ENCODE measurements around the gene TMOD1. TPM values are rescaled to one million over a fixed set of nuclear protein-coding genes. Genes with fewer than 3 reads are reported as not detected.
A peak's percentile ranks its signal among the peaks of the same experiment; 100 is the strongest.

TMOD1 gene
- total RNA-seq, 1 donor from 2014 or later, result not detected

GRCh38 chr9:97536480-97536879, 35.0 kb downstream of the TMOD1 start:
- Mint-ChIP-seq H3K27me3 (ENCODE audit: insufficient read depth, low read depth) (no peaks in the 10 kb centered on the region), H3K27ac (no peak overlapping the region), H3K4me3 (no peak overlapping the region), H3K4me1 (peaks cover 6% of the 10 kb centered on the region), H3K36me3 (no peaks in the 10 kb centered on the region), H3K9me3 (no peaks in the 10 kb centered on the region)
- Histone ChIP-seq H3K9ac (no peak overlapping the region), H3K27me3 (no peaks in the 10 kb centered on the region), H2AFZ (replicated peaks) (peak overlapping the region; percentile 38), H3K79me2 (ENCODE audit: low read depth) (no peaks in the 10 kb centered on the region), H3F3A (ENCODE audit: low read depth) (no peaks in the 10 kb centered on the region), H3K27ac (no peak overlapping the region), H3K4me2 (no peak overlapping the region), H4K20me1 (ENCODE audit: low read depth) (no peaks in the 10 kb centered on the region), H3K4me1 (no peaks in the 10 kb centered on the region), H3K4me3 (no peak overlapping the region), H3K9me3 (ENCODE audit: low read depth) (no peaks in the 10 kb centered on the region), H3K36me3 (no peaks in the 10 kb centered on the region)
- no peak for TF ChIP-seq CTCF (IDR thresholded peaks at IDR 0.05)
- no peak for TF ChIP-seq EZH2 (IDR thresholded peaks at IDR 0.05)
- no peak for TF ChIP-seq EZH2phosphoT487 (IDR thresholded peaks at IDR 0.05)
- DNase-seq (ENCODE audit: low spot score), result no peak

GRCh38 chr9:97543561-97543960, 42.1 kb downstream of the TMOD1 start:
- no peaks in the 10 kb centered on the region for H3K4me1 ChIP-seq
- Mint-ChIP-seq H3K36me3 (no peaks in the 10 kb centered on the region), H3K27ac (no peak overlapping the region), H3K9me3 (no peaks in the 10 kb centered on the region), H3K4me1 (peaks cover 10% of the 10 kb centered on the region), H3K27me3 (ENCODE audit: insufficient read depth, low read depth) (peaks cover 2% of the 10 kb centered on the region), H3K4me3 (no peak overlapping the region)
- H3K27ac ChIP-seq, result no peak overlapping the region
- H3K4me2 ChIP-seq, result no peak overlapping the region
- H3K79me2 ChIP-seq (ENCODE audit: low read depth), result no peaks in the 10 kb centered on the region
- no peak overlapping the region for H3K9ac ChIP-seq
- H3K4me3 ChIP-seq, result no peak overlapping the region
- H3F3A ChIP-seq (ENCODE audit: low read depth), result no peaks in the 10 kb centered on the region
- TF ChIP-seq EZH2phosphoT487 (IDR thresholded peaks at IDR 0.05) (no peak), EZH2 (IDR thresholded peaks at IDR 0.05) (no peak), CTCF (IDR thresholded peaks at IDR 0.05) (no peak)
- no peaks in the 10 kb centered on the region for H4K20me1 ChIP-seq (ENCODE audit: low read depth)
- H3K9me3 ChIP-seq (ENCODE audit: low read depth), result no peaks in the 10 kb centered on the region
- no peaks in the 10 kb centered on the region for H3K27me3 ChIP-seq
- no peaks in the 10 kb centered on the region for H3K36me3 ChIP-seq
- no peak overlapping the region for H2AFZ ChIP-seq (replicated peaks)
- DNase-seq (ENCODE audit: low spot score), result no peak

- TF ChIP-seq EZH2 (IDR thresholded peaks at IDR 0.05) (no peak), CTCF (IDR thresholded peaks at IDR 0.05) (no peak), EZH2phosphoT487 (IDR thresholded peaks at IDR 0.05) (no peak)
- Histone ChIP-seq H3K4me2 (no peak overlapping the region), H3K9me3 (ENCODE audit: low read depth) (no peaks in the 10 kb centered on the region), H3K79me2 (ENCODE audit: low read depth) (no peaks in the 10 kb centered on the region), H3F3A (ENCODE audit: low read depth) (no peaks in the 10 kb centered on the region), H3K9ac (no peak overlapping the region), H3K4me3 (no peak overlapping the region), H3K27me3 (no peaks in the 10 kb centered on the region), H3K27ac (no peak overlapping the region), H3K36me3 (no peaks in the 10 kb centered on the region), H2AFZ (replicated peaks) (no peak overlapping the region), H3K4me1 (no peaks in the 10 kb centered on the region), H4K20me1 (ENCODE audit: low read depth) (no peaks in the 10 kb centered on the region)
- Mint-ChIP-seq H3K4me3 (no peak overlapping the region), H3K36me3 (no peaks in the 10 kb centered on the region), H3K9me3 (no peaks in the 10 kb centered on the region), H3K4me1 (peaks cover 10% of the 10 kb centered on the region), H3K27ac (no peak overlapping the region), H3K27me3 (ENCODE audit: insufficient read depth, low read depth) (peaks cover 3% of the 10 kb centered on the region)
- DNase-seq (ENCODE audit: low spot score), result no peak
Observed at GRCh38 chr9:97545486-97545885, 44.0 kb downstream of the TMOD1 start.
